A549 (cell line): ENCODE measurements around the gene TIMP3. TPM values are rescaled to one million over a fixed set of nuclear protein-coding genes. Genes with fewer than 3 reads are reported as not detected.

Experiments used
- ATAC-seq, 2 experiments: fragments of 200-7000 bp in 1 of 2; fragments of >200 bp in 1 of 2; cut with Nextera tagmentation in 1 of 2; cut with Tn5 transposase in 1 of 2; 3 replicates each; pipeline versions ENCODE4 v1.8.0 to v1.9.1; 2018 to 2020; ENCODE audit warnings: mild to moderate bottlenecking in 1 of 2, moderate library complexity in 1 of 2
- CTCF ChIA-PET: fragments of 300-600 bp; sonication (Branson Sonifier 250); formaldehyde crosslinking; extraction: SDS; loops from one replicate; lab custom pipeline; 2021; ENCODE audit warnings: antibody characterized with exemption, inconsistent platforms; lab: Yijun Ruan, JAX
- POLR2A ChIA-PET: fragments of 350-600 bp; formaldehyde crosslinking; extraction: SDS; loops from one replicate; lab custom pipeline; 2021; ENCODE audit warnings: antibody characterized with exemption, inconsistent platforms; lab: Yijun Ruan, JAX
- DNase-seq, 2 experiments: peaks; one replicate each; pipeline versions ENCODE4 v3.0.0 to v3.0.0-alpha.2; 2011 to 2016; ENCODE audit warnings: low read depth in 1 of 2, low spot score in 1 of 2
- FAIRE-seq: peaks from 2 replicates; lab custom pipeline; 2011; peaks lifted over from hg19 to GRCh38; lab: Jason Lieb, UNC
- H3K27ac ChIP-seq, 2 experiments: fragments of >200 bp; sonication (Bioruptor Twin); formaldehyde crosslinking; 3 replicates each; pipeline ENCODE4 v1.5.1; 2016 to 2017
- H3K4me1 ChIP-seq: fragments of >200 bp; sonication (Bioruptor Twin); formaldehyde crosslinking; 3 replicates; pipeline ENCODE4 v1.6.1; 2016
- H3K4me2 ChIP-seq: fragments of >200 bp; sonication (Bioruptor Twin); formaldehyde crosslinking; 3 replicates; pipeline ENCODE4 v1.6.1; 2016
- H3K4me3 ChIP-seq: fragments of >200 bp; sonication (Bioruptor Twin); formaldehyde crosslinking; 3 replicates; pipeline ENCODE4 v1.5.1; 2016
- H3K9me3 ChIP-seq: fragments of >200 bp; sonication (Bioruptor Twin); formaldehyde crosslinking; 3 replicates; pipeline ENCODE4 v1.6.1; 2016
- BHLHE40 ChIP-seq: IDR thresholded peaks from 2 replicates; pipeline ENCODE4 v1.6.1; 2012; ENCODE audit warnings: low read depth, low read length, inconsistent platforms
- CBX8 ChIP-seq: fragments of 200-600 bp; sonication (generic); IDR thresholded peaks from 2 replicates; pipeline ENCODE4 v1.6.1; 2016
- CEBPB ChIP-seq, 2 experiments: fragments of >200 bp in 1 of 2; sonication (Bioruptor Twin) in 1 of 2; formaldehyde crosslinking in 1 of 2; IDR thresholded peaks; 2 replicates each; pipeline ENCODE4 v1.6.1; 2012 to 2016
- CHD4 ChIP-seq: fragments of 200-600 bp; sonication (generic); IDR thresholded peaks from 2 replicates; pipeline ENCODE4 v1.6.1; 2016; ENCODE audit warnings: antibody characterized with exemption, mild to moderate bottlenecking, borderline replicate concordance
- FOSB ChIP-seq: fragments of 250-450 bp; sonication (Bioruptor Pico); IDR thresholded peaks from 2 replicates; pipeline ENCODE4 v1.5.0; 2020; ENCODE audit warnings: mild to moderate bottlenecking, moderate library complexity
- GATA3 ChIP-seq: IDR thresholded peaks from 2 replicates; pipeline ENCODE4 v1.6.1; 2012; ENCODE audit warnings: borderline replicate concordance
- HDAC2 ChIP-seq: fragments of 200-600 bp; sonication (generic); IDR thresholded peaks from 2 replicates; pipeline ENCODE4 v1.6.1; 2016
- HEYL ChIP-seq: fragments of 250-450 bp; sonication (Bioruptor Pico); IDR thresholded peaks from 2 replicates; pipeline ENCODE4 v1.8.0; 2021; ENCODE audit warnings: mild to moderate bottlenecking, moderate library complexity
- HOXA7 ChIP-seq: fragments of 250-450 bp; sonication (Bioruptor Pico); IDR thresholded peaks from 2 replicates; pipeline ENCODE4 v1.5.0; 2020; ENCODE audit warnings: mild to moderate bottlenecking, moderate library complexity
- HOXB5 ChIP-seq: fragments of 250-450 bp; sonication (Bioruptor Pico); IDR thresholded peaks from 2 replicates; pipeline ENCODE4 v1.5.0; 2020; ENCODE audit warnings: mild to moderate bottlenecking, moderate library complexity
- JUNB ChIP-seq: fragments of >200 bp; sonication (Bioruptor Twin); formaldehyde crosslinking; IDR thresholded peaks from 2 replicates; pipeline ENCODE4 v1.6.1; 2016
- KDM1A ChIP-seq: fragments of 200-600 bp; sonication (generic); IDR thresholded peaks from 2 replicates; pipeline ENCODE4 v1.6.1; 2016; ENCODE audit warnings: low read depth, mild to moderate bottlenecking
- MAFK ChIP-seq: fragments of 450-650 bp; IDR thresholded peaks from 2 replicates; pipeline ENCODE4 v1.6.1; 2014; ENCODE audit not compliant: partially characterized antibody
- MYC ChIP-seq: IDR thresholded peaks from 2 replicates; pipeline ENCODE4 v1.6.1; 2012; ENCODE audit warnings: mild to moderate bottlenecking, inconsistent platforms, low read length, improper control_type of control experiment, borderline replicate concordance
- NFE2L2 ChIP-seq: fragments of 150-350 bp; conservative IDR thresholded peaks from 2 replicates; pipeline ENCODE4 v1.6.1; 2014; ENCODE audit warnings: low read length
- NR3C1 ChIP-seq: fragments of >200 bp; sonication (Bioruptor Twin); formaldehyde crosslinking; IDR thresholded peaks from 3 replicates; pipeline ENCODE4 v1.6.1; 2017
- POLR2AphosphoS2 ChIP-seq: conservative IDR thresholded peaks from 2 replicates; pipeline ENCODE4 v1.6.1; 2012; ENCODE audit warnings: low read length, improper control_type of control experiment, inconsistent platforms
- RAD21 ChIP-seq, 2 experiments: fragments of >200 bp in 1 of 2; sonication (Bioruptor Twin) in 1 of 2; formaldehyde crosslinking in 1 of 2; IDR thresholded peaks in 1 of 2; conservative IDR thresholded peaks in 1 of 2; 2 replicates in 1 of 2; 3 replicates in 1 of 2; pipeline ENCODE4 v1.6.1; 2012 to 2018; ENCODE audit warnings: inconsistent platforms in 1 of 2
- RCOR1 ChIP-seq: fragments of 150-350 bp; IDR thresholded peaks from 2 replicates; pipeline ENCODE4 v1.6.1; 2014; ENCODE audit warnings: antibody characterized with exemption, low read length, low read depth
- RNF2 ChIP-seq: fragments of 200-600 bp; sonication (generic); IDR thresholded peaks from 2 replicates; pipeline ENCODE4 v1.6.1; 2016; ENCODE audit warnings: low read depth, mild to moderate bottlenecking, antibody characterized with exemption, moderate library complexity, borderline replicate concordance
- SMC3 ChIP-seq: fragments of >200 bp; sonication (Bioruptor Twin); formaldehyde crosslinking; IDR thresholded peaks from 3 replicates; pipeline ENCODE4 v1.6.1; 2018; ENCODE audit warnings: inconsistent platforms
- TFCP2L1 ChIP-seq: fragments of 250-450 bp; sonication (Bioruptor Pico); IDR thresholded peaks from 2 replicates; pipeline ENCODE4 v1.5.0; 2021; ENCODE audit warnings: mild to moderate bottlenecking
- ZFP36 ChIP-seq: fragments of 450-650 bp; IDR thresholded peaks from 2 replicates; pipeline ENCODE4 v1.6.1; 2014; ENCODE audit warnings: borderline replicate concordance; ENCODE audit not compliant: partially characterized antibody
- ZNF302 ChIP-seq: fragments of 250-450 bp; sonication (Bioruptor Pico); IDR thresholded peaks from 2 replicates; pipeline ENCODE4 v1.9.0; 2021; ENCODE audit warnings: inconsistent platforms, mild to moderate bottlenecking, moderate library complexity
- WGBS: methylation state at CpG from one replicate; pipeline ENCODE4 v1.1.6; 2017; ENCODE audit errors: missing lambda C conversion rate; 5-methylcytosine and 5-hydroxymethylcytosine counted together
- polyA plus RNA-seq, 4 experiments: library from polyadenylated mRNA; depleted of rRNA in 3 of 4; stranded (reverse); fragments of >200 nt; fragmentation: RNase III in 1 of 4; extraction: RNeasy Plus Mini Kit Qiagen cat#74134 plus additional on column Dnase treatment in 1 of 4; gene quantifications; 2 replicates in 3 of 4; 3 replicates in 1 of 4; pipeline ENCODE4 v1.2.3, GENCODE V29; 2011 to 2017
- TF ChIP-seq, protein P1 (sequence below): IDR thresholded peaks from 2 replicates; pipeline ENCODE4 v1.6.1; 2012
- TF ChIP-seq, protein P2 (sequence below): fragments of >200 bp; sonication (Bioruptor Twin); formaldehyde crosslinking; IDR thresholded peaks from 2 replicates; pipeline ENCODE4 v1.6.1; 2016
- TF ChIP-seq, protein P3 (sequence below): fragments of >200 bp; sonication (Bioruptor Twin); formaldehyde crosslinking; IDR thresholded peaks from 3 replicates; pipeline ENCODE4 v1.6.1; 2016
- TF ChIP-seq, protein P4 (sequence below): fragments of 250-450 bp; sonication (Bioruptor Pico); IDR thresholded peaks from 2 replicates; pipeline ENCODE4 v1.5.0; 2021; ENCODE audit warnings: mild to moderate bottlenecking, moderate library complexity, borderline replicate concordance
- TF ChIP-seq, protein P5 (sequence below): fragments of 150-350 bp; IDR thresholded peaks from 2 replicates; pipeline ENCODE4 v1.6.1; 2014; ENCODE audit warnings: low read depth, mild to moderate bottlenecking, low read length
- TF ChIP-seq, protein P6 (sequence below): fragments of 250-450 bp; sonication (Bioruptor Pico); IDR thresholded peaks from 2 replicates; pipeline ENCODE4 v1.5.0; 2020; ENCODE audit warnings: low read depth, mild to moderate bottlenecking, moderate library complexity

TIMP3 gene
- polyA plus RNA-seq, 2 of the 4 experiments (the other 2 are of a cell fraction): 1.4 to 1.7 TPM

DNA sequence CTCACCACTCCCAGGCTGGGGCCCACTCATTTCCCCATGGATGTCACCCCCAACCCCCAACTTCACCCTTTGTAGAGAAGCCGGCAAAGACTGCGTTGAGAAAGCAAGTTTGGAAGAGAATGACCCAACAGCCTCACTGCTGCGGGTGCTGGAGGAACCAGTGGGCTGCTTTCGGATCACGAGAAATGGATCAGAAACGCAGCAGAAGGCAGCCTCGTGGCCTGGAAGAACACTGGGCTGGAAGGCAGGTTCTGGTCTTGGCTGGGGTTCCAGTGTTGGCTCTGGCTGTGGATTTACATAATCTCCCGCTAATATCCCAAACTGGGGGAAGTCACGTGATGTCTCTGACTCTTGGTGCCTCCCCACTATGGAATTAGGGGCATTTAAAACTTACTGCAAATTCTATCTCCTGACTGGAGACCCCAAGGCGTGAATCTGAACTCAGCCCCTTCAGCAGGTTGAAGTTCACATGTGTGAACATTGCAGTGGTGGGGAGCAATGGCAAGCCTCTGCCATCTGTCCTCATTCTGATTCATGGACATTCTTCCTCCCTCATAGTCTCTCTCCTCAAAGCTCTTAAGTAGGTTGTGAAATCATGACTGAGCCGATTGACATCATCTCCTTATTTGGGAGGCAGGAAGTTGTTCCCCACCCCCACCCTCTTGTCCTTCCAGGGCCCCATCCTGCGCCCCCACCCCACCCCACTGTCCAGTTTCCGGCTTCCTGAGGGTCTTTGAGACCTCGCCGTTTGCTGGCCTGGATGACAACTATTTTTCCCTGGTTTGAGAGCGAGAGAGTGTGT, 37.0 kb upstream of the TIMP3 start:
- ChIA-PET CTCF (no interaction called here), POLR2A (no interaction called here)
- peaks cover 13% of the 10 kb centered on the region; the same call in 2 of the 3 replicates for H3K4me1 ChIP-seq
- H3K4me2 ChIP-seq: no peak overlapping the region
- ATAC-seq: no peak
- no peak for TF ChIP-seq ZFP36
- no peak for TF ChIP-seq RCOR1
- no peak for TF ChIP-seq HOXB5 (CRISPR knock-in tag)
- no peak for TF ChIP-seq NR3C1
- TF ChIP-seq RNF2: no peak
- no peak for TF ChIP-seq CBX8
- no peak for TF ChIP-seq FOSB (CRISPR knock-in tag)
- no peak for TF ChIP-seq POLR2AphosphoS2
- no peak for TF ChIP-seq CEBPB (IDR thresholded peaks at IDR 0.05)
- no peak for TF ChIP-seq MAFK
- no peak for TF ChIP-seq NFE2L2
- TF ChIP-seq, protein P1, sequence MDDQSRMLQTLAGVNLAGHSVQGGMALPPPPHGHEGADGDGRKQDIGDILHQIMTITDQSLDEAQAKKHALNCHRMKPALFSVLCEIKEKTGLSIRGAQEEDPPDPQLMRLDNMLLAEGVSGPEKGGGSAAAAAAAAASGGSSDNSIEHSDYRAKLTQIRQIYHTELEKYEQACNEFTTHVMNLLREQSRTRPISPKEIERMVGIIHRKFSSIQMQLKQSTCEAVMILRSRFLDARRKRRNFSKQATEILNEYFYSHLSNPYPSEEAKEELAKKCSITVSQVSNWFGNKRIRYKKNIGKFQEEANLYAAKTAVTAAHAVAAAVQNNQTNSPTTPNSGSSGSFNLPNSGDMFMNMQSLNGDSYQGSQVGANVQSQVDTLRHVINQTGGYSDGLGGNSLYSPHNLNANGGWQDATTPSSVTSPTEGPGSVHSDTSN: no peak
- TF ChIP-seq HEYL (CRISPR knock-in tag): no peak
- no peak for TF ChIP-seq ZNF302
- no peak for TF ChIP-seq GATA3
- no peak for TF ChIP-seq TFCP2L1
- TF ChIP-seq, protein P2, sequence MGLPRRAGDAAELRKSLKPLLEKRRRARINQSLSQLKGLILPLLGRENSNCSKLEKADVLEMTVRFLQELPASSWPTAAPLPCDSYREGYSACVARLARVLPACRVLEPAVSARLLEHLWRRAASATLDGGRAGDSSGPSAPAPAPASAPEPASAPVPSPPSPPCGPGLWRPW: no peak
- TF ChIP-seq KDM1A: no peak
- no peak for TF ChIP-seq HOXA7 (CRISPR knock-in tag)
- no peak for TF ChIP-seq HDAC2
- H3K27ac ChIP-seq: no peak overlapping the region
- FAIRE-seq: no peak
- DNase-seq: peak in 1 of 2 experiments; percentile 41
- no peak overlapping the region for H3K4me3 ChIP-seq
- 49% methylated on average over 11 of the region's 16 CpGs for WGBS
- no peaks in the 10 kb centered on the region; the same call in 2 of the 3 replicates for H3K9me3 ChIP-seq

DNA sequence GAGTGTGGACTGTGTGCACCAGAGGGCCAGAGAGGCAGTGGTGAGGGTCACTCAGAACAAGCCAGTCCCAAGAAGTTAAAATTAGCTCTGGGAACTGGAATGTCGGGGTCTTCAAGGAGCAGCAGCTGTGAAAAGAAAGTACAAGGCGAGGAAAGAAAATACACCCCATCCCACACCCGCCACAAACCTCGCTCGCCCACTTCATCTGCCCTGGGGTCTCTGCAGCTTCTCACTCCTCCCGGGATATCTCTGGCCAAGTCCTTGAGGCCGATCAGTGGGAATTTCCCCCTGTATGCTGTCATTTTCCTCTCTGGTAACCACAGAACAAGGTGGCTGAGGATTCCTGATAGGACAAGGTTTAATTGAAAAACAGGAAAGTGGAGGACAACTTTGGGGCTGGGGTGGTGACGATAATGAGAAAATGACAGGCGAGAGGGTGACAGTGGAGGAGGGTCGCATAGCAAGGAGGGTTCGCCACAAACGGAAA, 36.3 kb upstream of the TIMP3 start:
- no peak for TF ChIP-seq RAD21 (conservative IDR thresholded peaks at IDR 0.05 in 1 of 2, IDR thresholded peaks at IDR 0.05 in 1 of 2)
- TF ChIP-seq BHLHE40: no peak
- no peak for TF ChIP-seq MYC
- TF ChIP-seq SMC3: no peak
- TF ChIP-seq, protein P3, sequence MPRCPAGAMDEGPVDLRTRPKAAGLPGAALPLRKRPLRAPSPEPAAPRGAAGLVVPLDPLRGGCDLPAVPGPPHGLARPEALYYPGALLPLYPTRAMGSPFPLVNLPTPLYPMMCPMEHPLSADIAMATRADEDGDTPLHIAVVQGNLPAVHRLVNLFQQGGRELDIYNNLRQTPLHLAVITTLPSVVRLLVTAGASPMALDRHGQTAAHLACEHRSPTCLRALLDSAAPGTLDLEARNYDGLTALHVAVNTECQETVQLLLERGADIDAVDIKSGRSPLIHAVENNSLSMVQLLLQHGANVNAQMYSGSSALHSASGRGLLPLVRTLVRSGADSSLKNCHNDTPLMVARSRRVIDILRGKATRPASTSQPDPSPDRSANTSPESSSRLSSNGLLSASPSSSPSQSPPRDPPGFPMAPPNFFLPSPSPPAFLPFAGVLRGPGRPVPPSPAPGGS: no peak
- no peak for TF ChIP-seq CBX8
- TF ChIP-seq, protein P4, sequence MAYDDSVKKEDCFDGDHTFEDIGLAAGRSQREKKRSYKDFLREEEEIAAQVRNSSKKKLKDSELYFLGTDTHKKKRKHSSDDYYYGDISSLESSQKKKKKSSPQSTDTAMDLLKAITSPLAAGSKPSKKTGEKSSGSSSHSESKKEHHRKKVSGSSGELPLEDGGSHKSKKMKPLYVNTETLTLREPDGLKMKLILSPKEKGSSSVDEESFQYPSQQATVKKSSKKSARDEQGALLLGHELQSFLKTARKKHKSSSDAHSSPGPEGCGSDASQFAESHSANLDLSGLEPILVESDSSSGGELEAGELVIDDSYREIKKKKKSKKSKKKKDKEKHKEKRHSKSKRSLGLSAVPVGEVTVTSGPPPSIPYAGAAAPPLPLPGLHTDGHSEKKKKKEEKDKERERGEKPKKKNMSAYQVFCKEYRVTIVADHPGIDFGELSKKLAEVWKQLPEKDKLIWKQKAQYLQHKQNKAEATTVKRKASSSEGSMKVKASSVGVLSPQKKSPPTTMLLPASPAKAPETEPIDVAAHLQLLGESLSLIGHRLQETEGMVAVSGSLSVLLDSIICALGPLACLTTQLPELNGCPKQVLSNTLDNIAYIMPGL (CRISPR knock-in tag): no peak
- TF ChIP-seq JUNB: no peak
- TF ChIP-seq HDAC2: no peak
- TF ChIP-seq RNF2: no peak
- TF ChIP-seq, protein P5, sequence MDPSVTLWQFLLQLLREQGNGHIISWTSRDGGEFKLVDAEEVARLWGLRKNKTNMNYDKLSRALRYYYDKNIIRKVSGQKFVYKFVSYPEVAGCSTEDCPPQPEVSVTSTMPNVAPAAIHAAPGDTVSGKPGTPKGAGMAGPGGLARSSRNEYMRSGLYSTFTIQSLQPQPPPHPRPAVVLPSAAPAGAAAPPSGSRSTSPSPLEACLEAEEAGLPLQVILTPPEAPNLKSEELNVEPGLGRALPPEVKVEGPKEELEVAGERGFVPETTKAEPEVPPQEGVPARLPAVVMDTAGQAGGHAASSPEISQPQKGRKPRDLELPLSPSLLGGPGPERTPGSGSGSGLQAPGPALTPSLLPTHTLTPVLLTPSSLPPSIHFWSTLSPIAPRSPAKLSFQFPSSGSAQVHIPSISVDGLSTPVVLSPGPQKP: no peak
- no peak for TF ChIP-seq ZNF302
- TF ChIP-seq CHD4: no peak
- TF ChIP-seq NR3C1: no peak
- TF ChIP-seq, protein P6, sequence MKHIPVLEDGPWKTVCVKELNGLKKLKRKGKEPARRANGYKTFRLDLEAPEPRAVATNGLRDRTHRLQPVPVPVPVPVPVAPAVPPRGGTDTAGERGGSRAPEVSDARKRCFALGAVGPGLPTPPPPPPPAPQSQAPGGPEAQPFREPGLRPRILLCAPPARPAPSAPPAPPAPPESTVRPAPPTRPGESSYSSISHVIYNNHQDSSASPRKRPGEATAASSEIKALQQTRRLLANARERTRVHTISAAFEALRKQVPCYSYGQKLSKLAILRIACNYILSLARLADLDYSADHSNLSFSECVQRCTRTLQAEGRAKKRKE (CRISPR knock-in tag): no peak
- DNase-seq (no peak), FAIRE-seq (no peak), ATAC-seq (no peak)
- H3K4me2 ChIP-seq: no peak overlapping the region
- ChIA-PET CTCF (no interaction called here), POLR2A (no interaction called here)
- no peak overlapping the region for H3K4me3 ChIP-seq
- peaks cover 13% of the 10 kb centered on the region; the same call in 2 of the 3 replicates for H3K4me1 ChIP-seq
- WGBS: 59% methylated on average over 12 of the region's 12 CpGs
- H3K27ac ChIP-seq: no peak overlapping the region
- no peaks in the 10 kb centered on the region; the same call in 2 of the 3 replicates for H3K9me3 ChIP-seq
